Stomach (tissue), 9 donors: ENCODE measurements around the gene HHIPL1. TPM values are rescaled to one million over a fixed set of nuclear protein-coding genes. Genes with fewer than 3 reads are reported as not detected.

ENCODE experiments used
- DNase-seq, 2 donors: peaks; one replicate each; pipeline versions ENCODE4 v3.0.0 to v3.0.0-alpha.2; 2013 to 2019
- H3K27ac ChIP-seq, 5 donors: fragments of 200-600 bp in 4 of 5; sonication (generic) in 4 of 5; one replicate each; pipeline ENCODE4 v1.5.1; 2013 to 2019; ENCODE audit warnings: mild to moderate bottlenecking in 1 of 5, moderate library complexity in 1 of 5
- H3K27me3 ChIP-seq, 3 donors: fragments of 200-600 bp; sonication (generic); one replicate each; pipeline ENCODE4 v1.5.1; 2017 to 2019; ENCODE audit warnings: mixed run types in 1 of 3
- H3K36me3 ChIP-seq, 4 donors: fragments of 200-600 bp; sonication (generic); 1 replicate in 3 of 4; 2 replicates in 1 of 4; pipeline ENCODE4 v1.5.1; 2016 to 2019
- H3K4me1 ChIP-seq, 4 donors: fragments of 200-600 bp; sonication (generic); one replicate each; pipeline ENCODE4 v1.5.1; 2016 to 2019
- H3K4me3 ChIP-seq, 4 donors: fragments of 200-600 bp; sonication (generic) in 3 of 4; one replicate each; pipeline ENCODE4 v1.5.1; 2016 to 2019; ENCODE audit warnings: mild to moderate bottlenecking in 1 of 4
- H3K9me3 ChIP-seq, 4 donors: fragments of 200-600 bp; sonication (generic); one replicate each; pipeline ENCODE4 v1.5.1; 2016 to 2019
- EP300 ChIP-seq: sonication (generic); formaldehyde crosslinking; IDR thresholded peaks from one replicate; pipeline ENCODE4 v1.6.1; 2017; ENCODE audit warnings: antibody characterized with exemption
- POLR2A ChIP-seq, 4 donors: fragments of 450-650 bp; IDR thresholded peaks; one replicate each; pipeline ENCODE4 v1.6.1; 2016; ENCODE audit warnings: antibody characterized with exemption in 4 of 4, control low read depth in 2 of 4, mild to moderate bottlenecking in 1 of 4, moderate library complexity in 1 of 4
- POLR2AphosphoS5 ChIP-seq, 3 donors: sonication (generic); formaldehyde crosslinking; IDR thresholded peaks; one replicate each; pipeline ENCODE4 v1.6.1; 2016; ENCODE audit warnings: antibody characterized with exemption in 3 of 3
- WGBS, 5 donors: extraction: QIAGEN DNeasy Blood & Tissue Kit in 3 of 5; methylation state at CpG; one replicate each; pipeline versions ENCODE4 v1.1.5 to v1.1.7; 2013 to 2018; 5-methylcytosine and 5-hydroxymethylcytosine counted together
- intact Hi-C: fragments of 100-400 bp; cut with DNase I; formaldehyde crosslinking; loops from one replicate; pipeline ENCODE4 v1.15.1; 2023; ENCODE audit warnings: low total_unique reads
- polyA plus RNA-seq, 3 donors: library from polyadenylated mRNA; stranded (reverse); fragments of 200-250 nt; gene quantifications; one replicate each; pipeline ENCODE4 v1.2.3, GENCODE V29; 2013
- total RNA-seq, 5 donors: library from RNA; depleted of rRNA; stranded (reverse); fragments of >200 nt; gene quantifications; one replicate each; pipeline versions ENCODE4 v1.1.0 to v1.2.3, GENCODE V29; 2014 to 2016
- TF ChIP-seq, protein P1 (sequence below), 7 experiments: fragments of 450-650 bp in 4 of 7; fragments of 200-600 bp in 3 of 7; sonication (generic) in 3 of 7; IDR thresholded peaks; one replicate each; pipeline ENCODE4 v1.5.1; 2016 to 2019; ENCODE audit warnings: antibody characterized with exemption in 7 of 7, control low read depth in 2 of 7, mild to moderate bottlenecking in 1 of 7
- donor health status: healthy with polysubstance abuse.
- donor health status: Bipolar disorder and iron deficiency.
- donor health status: healthy.

Gene HHIPL1
- total and polyA plus RNA-seq, 8 donors: 0.15 to 2.0 (median 0.68) TPM; not detected in 1

DNA sequence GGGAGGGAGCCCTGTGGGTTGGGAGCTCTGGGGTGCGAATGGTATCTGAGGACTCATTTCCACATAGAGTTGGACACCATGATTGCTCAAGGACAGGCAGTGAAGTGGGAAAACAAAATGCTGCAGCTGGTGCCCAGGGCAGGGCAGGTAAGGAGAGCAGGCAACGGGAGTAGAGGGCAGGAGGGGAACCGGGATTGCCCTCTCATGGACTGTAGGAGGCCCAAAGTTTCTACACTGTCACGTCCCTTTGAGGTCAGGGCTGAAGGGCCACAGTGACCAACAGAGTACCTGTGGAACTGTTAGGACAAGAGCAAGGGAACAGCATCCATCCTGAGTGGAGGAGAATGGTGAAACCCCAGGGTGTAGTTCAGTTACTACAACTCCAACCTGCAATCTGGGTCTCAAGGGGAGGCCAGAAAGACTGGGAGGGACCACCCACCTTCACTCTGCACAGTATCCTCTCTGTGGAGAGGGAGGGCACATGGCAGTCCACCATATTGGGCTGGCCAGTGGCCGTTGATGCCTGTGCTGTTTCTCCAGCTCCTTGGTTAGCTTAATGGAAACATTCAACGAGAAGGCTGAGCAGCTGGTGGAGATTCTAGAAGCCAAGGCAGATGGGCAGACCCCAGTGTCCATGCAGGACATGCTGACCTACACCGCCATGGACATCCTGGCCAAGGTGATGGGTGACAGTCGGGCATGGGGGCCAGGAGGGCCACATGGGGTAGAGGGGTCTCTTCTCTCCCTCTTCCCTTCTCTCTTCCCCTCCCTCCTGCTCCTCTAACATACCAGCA is 61.4 kb downstream of the HHIPL1 start:
- Histone ChIP-seq H3K4me3 (no peak overlapping the region), H3K27me3 (no peaks in the 10 kb centered on the region), H3K9me3 (peaks cover 0 to 24% (median 12%) of the 10 kb centered on the region in 4 donors), H3K36me3 (peaks cover 0 to 6% (median 0%) of the 10 kb centered on the region in 4 donors), H3K27ac (no peak overlapping the region), H3K4me1 (no peaks in the 10 kb centered on the region)
- intact Hi-C loops: no loop called here
- WGBS, 5 donors: 67 to 76% (median 72%) methylated on average over 8 of the region's 8 CpGs
- no peak for DNase-seq
- TF ChIP-seq POLR2AphosphoS5 (IDR thresholded peaks at IDR 0.05): no peak
- no peak for TF ChIP-seq POLR2A (IDR thresholded peaks at IDR 0.05)
- no peak for TF ChIP-seq EP300
- TF ChIP-seq, protein P1, sequence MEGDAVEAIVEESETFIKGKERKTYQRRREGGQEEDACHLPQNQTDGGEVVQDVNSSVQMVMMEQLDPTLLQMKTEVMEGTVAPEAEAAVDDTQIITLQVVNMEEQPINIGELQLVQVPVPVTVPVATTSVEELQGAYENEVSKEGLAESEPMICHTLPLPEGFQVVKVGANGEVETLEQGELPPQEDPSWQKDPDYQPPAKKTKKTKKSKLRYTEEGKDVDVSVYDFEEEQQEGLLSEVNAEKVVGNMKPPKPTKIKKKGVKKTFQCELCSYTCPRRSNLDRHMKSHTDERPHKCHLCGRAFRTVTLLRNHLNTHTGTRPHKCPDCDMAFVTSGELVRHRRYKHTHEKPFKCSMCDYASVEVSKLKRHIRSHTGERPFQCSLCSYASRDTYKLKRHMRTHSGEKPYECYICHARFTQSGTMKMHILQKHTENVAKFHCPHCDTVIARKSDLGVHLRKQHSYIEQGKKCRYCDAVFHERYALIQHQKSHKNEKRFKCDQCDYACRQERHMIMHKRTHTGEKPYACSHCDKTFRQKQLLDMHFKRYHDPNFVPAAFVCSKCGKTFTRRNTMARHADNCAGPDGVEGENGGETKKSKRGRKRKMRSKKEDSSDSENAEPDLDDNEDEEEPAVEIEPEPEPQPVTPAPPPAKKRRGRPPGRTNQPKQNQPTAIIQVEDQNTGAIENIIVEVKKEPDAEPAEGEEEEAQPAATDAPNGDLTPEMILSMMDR (IDR thresholded peaks at IDR 0.05): no peak

DNA sequence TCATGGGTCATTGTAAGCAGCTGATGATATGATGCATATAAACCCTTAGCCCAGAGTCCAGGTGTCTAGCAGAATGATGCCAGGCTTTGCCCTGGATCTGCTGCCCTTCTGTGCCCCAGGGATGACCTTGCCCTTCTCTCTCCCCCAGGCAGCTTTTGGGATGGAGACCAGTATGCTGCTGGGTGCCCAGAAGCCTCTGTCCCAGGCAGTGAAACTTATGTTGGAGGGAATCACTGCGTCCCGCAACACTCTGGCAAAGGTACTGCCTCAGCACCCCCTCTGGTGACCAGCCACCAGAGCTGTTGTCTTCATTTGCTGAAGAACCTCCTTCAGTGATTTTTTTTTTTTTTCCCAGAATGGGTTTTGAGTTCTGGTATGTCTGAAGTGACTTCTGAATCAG is 62.5 kb downstream of the HHIPL1 start:
- Histone ChIP-seq H3K36me3 (peaks cover 0 to 6% (median 0%) of the 10 kb centered on the region in 4 donors), H3K27me3 (no peaks in the 10 kb centered on the region), H3K4me3 (no peak overlapping the region), H3K27ac (no peak overlapping the region), H3K9me3 (peaks cover 0 to 24% (median 12%) of the 10 kb centered on the region in 4 donors), H3K4me1 (no peaks in the 10 kb centered on the region)
- TF ChIP-seq, protein P1 (IDR thresholded peaks at IDR 0.05): no peak
- TF ChIP-seq POLR2A (IDR thresholded peaks at IDR 0.05): no peak
- no peak for TF ChIP-seq POLR2AphosphoS5 (IDR thresholded peaks at IDR 0.05)
- DNase-seq: no peak
- 98 to 100% (median 100%) methylated on average over 2 of the region's 2 CpGs for WGBS, 5 donors
- intact Hi-C loops: no loop called here

DNA sequence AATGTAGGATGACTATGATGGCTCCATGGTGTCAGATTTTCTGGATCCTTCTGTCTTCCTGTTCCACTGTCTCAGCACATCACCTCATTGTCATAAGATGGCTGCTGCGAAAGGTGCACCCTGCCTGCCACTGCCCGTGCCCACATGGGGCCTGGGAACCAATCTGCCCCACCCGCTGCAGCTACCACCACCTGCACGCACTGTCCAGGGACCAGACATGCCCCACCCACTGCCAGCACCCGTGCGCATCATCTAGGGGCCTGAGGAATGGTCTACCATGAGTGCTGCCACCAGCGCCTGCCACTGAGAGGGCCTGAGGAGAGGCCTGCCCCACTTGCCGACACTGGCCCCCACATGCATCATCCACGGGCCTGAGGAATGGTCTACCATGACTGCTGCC is 63.0 kb downstream of the HHIPL1 start:
- Histone ChIP-seq H3K9me3 (peaks cover 0 to 21% (median 10%) of the 10 kb centered on the region in 4 donors), H3K4me1 (no peaks in the 10 kb centered on the region), H3K4me3 (no peak overlapping the region), H3K36me3 (peaks cover 0 to 6% (median 0%) of the 10 kb centered on the region in 4 donors), H3K27me3 (no peaks in the 10 kb centered on the region), H3K27ac (no peak overlapping the region)
- no peak for DNase-seq
- intact Hi-C loops: no loop called here
- TF ChIP-seq, protein P1 (IDR thresholded peaks at IDR 0.05): no peak
- TF ChIP-seq POLR2A (IDR thresholded peaks at IDR 0.05) (no peak), EP300 (no peak), POLR2AphosphoS5 (IDR thresholded peaks at IDR 0.05) (no peak)
- WGBS, 5 donors: 84 to 96% (median 94%) methylated on average over 6 to 9 of the region's 9 CpGs

DNA sequence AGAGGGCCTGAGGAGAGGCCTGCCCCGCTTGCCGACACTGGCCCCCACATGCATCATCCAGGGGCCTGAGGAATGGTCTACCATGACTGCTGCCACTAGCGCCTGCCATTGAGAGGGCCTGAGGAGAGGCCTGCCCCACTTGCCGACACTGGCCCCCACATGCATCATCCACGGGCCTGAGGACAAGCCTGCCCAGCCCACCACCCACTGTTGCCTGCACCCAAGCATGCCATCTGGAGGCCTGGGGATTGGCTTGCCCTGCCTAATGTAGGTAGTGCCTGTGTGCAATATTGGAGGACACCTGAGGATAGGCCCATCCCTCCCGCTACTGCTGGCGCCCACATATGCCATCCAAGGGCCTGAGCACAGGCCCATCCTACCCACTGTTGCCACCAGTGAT is 63.5 kb downstream of the HHIPL1 start:
- H3K27ac ChIP-seq: no peak overlapping the region
- peaks cover 0 to 15% (median 4%) of the 10 kb centered on the region in 4 donors for H3K9me3 ChIP-seq
- intact Hi-C loops: no loop called here
- DNase-seq: no peak
- no peak overlapping the region for H3K4me3 ChIP-seq
- no peaks in the 10 kb centered on the region for H3K4me1 ChIP-seq
- 76 to 84% (median 81%) methylated on average over 7 of the region's 7 CpGs for whole genome bisulfite sequencing, 5 donors
- no peaks in the 10 kb centered on the region for H3K27me3 ChIP-seq
- H3K36me3 ChIP-seq: peaks cover 0 to 3% (median 0%) of the 10 kb centered on the region in 4 donors
- TF ChIP-seq, protein P1 (IDR thresholded peaks at IDR 0.05): no peak
- no peak for TF ChIP-seq EP300
- no peak for TF ChIP-seq POLR2A (IDR thresholded peaks at IDR 0.05)
- no peak for TF ChIP-seq POLR2AphosphoS5 (IDR thresholded peaks at IDR 0.05)
